Measurements from ENCODE around the gene CEP152.

GRCh38 chr15:48796521-48796920 is 14.3 kb downstream of the CEP152 start:
- TF ChIP-seq POLR2A (IDR thresholded peaks at IDR 0.05): no peak
- TF ChIP-seq CTCF (IDR thresholded peaks at IDR 0.05): no peak

All from right lobe of liver (tissue), 4 donors.